Measurements from ENCODE around the gene CACNB3.
"Not testable (repeated sequence)": the region's sequence is repeated elsewhere in the genome, so short reads cannot be mapped to it uniquely, and the experiment has no call there.

Gene CACNB3

DNA sequence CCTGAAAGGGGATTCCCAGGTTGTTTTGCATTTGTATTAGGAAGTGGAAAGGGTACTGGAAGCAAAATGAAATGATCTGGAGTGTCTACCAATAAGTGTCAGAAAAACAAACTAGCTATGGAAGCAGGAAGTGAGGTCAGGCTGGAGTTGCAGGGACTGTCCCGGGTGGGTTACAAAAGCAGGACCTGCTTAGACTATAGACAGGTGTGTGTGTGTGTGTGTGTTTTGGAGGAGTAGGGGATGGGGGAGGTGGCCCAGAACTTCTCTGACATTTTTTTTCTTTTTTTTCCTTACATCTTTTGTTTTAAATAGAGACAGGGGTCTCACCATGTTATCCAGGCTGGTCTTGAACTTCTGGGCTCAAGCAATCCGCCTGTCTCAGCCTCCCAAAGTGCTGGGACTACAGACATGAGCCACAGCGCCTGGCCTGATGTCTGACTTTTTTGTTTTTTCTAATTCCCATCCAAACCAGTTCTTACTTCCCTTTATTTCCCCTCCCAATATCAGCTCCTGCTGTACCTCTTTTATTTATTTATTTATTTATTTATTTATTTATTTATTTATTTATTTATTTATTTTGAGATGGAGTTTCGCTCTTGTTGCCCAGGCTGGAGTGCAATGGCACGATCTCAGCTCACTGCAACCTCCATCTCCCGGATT, 47.9 kb downstream of the CACNB3 start:
- peak overlapping the region; percentile 31; the same call in 1 of the 2 replicates for H3K4me3 ChIP-seq (ENCODE audit: low read length)
- TF ChIP-seq ZNF274 (IDR thresholded peaks at IDR 0.05; ENCODE audit: low read depth, low read length) = no peak

DNA sequence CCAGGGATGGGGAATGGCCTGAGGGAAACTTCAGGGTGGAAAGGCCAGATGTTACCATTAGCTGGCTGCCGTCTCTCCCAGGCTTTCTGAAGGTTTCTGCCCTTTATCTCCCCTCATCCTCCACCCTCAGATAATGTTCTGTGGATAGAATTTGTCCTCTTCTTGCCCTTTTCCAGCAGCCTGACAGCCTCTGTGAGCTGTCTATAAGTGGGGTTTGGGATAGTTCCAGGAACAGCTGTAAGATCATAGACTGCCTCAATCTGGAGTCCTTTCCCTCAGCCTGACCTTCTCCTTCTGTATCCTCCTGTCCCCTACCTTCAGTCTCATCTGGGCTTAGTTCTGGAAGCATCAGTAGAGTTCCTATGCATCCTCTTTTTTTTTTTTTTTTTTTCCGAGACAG, 50.2 kb downstream of the CACNB3 start:
- no peak for TF ChIP-seq ZNF274 (IDR thresholded peaks at IDR 0.05; ENCODE audit: low read depth, low read length)
- H3K4me3 ChIP-seq (ENCODE audit: low read length) = no peak overlapping the region

DNA sequence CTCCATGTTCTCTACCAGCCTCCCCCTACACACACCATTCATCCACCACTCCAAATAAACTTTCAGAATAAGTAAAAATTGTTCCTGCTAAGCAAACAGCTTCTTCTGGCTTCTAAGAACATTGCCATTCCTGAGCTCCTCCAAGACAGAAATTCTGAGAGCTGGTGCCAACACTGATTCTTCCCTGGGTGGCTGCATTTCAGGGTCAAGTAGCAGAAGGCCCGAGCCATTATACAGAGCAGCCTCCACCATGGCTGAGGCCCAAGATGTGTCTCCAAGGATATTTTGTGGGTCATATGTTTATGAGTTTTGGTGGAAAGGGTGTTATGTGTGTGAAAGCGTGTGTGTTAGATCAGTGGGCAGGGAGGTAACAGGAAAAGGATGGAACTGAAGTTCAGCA, 50.9 kb downstream of the CACNB3 start:
- no peak overlapping the region for H3K4me3 ChIP-seq (ENCODE audit: low read length)
- TF ChIP-seq ZNF274 (IDR thresholded peaks at IDR 0.05; ENCODE audit: low read depth, low read length) = no peak

DNA sequence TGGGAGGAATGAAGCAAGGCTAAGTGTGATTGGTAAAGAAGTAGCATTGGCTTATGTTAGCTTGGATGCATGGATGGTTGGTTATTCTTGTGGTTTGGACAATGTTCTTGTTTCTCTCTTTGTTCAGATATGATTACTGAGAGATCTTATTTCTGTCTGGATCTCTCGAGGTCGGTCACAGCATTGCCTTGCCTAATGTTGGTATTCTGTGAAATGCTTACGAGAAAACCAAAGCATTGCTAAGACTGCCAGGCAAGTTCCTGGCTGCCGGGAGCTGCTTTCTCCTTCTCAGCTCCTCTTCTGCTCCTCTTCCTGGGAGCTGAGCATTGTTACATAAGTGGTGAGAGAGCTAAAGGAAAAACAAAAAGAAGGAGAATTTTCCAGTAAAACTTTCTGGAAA, 54.8 kb downstream of the CACNB3 start:
- H3K4me3 ChIP-seq (ENCODE audit: low read length) = no peak overlapping the region
- no peak for TF ChIP-seq ZNF274 (IDR thresholded peaks at IDR 0.05; ENCODE audit: low read depth, low read length)

DNA sequence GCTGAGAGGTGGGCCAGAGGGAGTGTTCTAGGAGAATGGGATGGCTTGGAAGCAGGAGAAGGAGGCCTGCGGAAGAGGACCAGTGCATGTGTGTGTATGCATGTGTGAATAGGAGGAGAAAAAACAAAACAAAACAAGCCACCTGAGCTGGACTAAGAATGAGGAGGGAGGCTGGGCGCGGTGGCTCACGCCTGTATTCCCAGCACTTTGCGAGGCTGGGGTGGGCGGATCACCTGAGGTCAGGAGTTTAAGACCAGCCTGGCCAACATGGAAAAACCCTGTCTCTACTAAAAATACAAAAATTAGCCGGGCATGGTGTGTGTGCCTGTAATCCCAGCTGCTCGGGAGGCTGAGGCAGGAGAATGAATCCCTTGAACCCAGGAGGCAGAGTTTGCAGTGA, 55.2 kb downstream of the CACNB3 start:
- H3K4me3 ChIP-seq (ENCODE audit: low read length) = not testable (repeated sequence)

DNA sequence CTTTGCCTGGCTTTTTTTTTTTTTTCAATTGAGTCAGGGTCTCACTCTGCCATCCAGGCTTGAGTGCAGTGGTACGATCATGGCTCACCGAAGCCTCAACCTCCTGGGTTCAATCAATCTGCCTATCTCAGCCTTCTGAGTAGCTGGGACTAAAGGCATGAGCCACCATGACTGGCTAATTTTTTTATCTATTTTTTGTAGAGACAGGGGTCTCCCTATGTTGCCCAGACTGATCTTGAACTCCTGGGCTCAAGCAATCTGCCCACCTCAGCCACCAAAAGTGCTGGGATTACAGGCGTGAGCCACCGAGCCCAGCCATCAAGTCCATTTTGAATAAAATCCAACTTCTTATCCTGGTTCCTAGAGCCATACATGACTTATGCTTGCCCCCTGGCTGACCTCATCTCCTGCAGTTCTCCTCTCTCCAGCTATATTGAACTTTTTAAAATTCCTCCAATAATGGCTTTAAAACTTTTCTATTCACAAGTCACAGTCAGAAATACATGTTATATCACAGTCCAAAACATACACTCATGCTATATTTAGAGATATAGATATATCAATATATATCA, 57.7 kb downstream of the CACNB3 start:
- no peak overlapping the region for H3K4me3 ChIP-seq (ENCODE audit: low read length)
- no peak for TF ChIP-seq ZNF274 (IDR thresholded peaks at IDR 0.05; ENCODE audit: low read depth, low read length)
